Esophagus muscularis mucosa (tissue), 4 donors: ENCODE results near the gene ITGBL1. TPM values are rescaled to one million over a fixed set of nuclear protein-coding genes. Genes with fewer than 3 reads are reported as not detected.

Source experiments
- DNase-seq: peaks from one replicate; pipeline ENCODE4 v3.0.0-alpha.2; 2017; ENCODE audit errors: extremely low spot score
- H3K27ac ChIP-seq, 4 donors: fragments of 200-600 bp; sonication (generic); replicated peaks in 1 of 4; 1 replicate in 3 of 4; 2 replicates in 1 of 4; pipeline ENCODE4 v1.5.1; 2016 to 2019; ENCODE audit warnings: mild to moderate bottlenecking in 1 of 4
- H3K27me3 ChIP-seq, 4 donors: fragments of 200-600 bp; sonication (generic); one replicate each; pipeline versions ENCODE4 v1.5.1 to v1.6.0; 2016 to 2019
- H3K36me3 ChIP-seq, 4 donors: fragments of 200-600 bp; sonication (generic); one replicate each; pipeline ENCODE4 v1.5.1; 2016 to 2019
- H3K4me1 ChIP-seq, 4 donors: fragments of 200-600 bp; sonication (generic); one replicate each; pipeline ENCODE4 v1.5.1; 2016 to 2019
- H3K4me3 ChIP-seq, 4 donors: fragments of 200-600 bp; sonication (generic); 1 replicate in 2 of 4; 2 replicates in 2 of 4; pipeline ENCODE4 v1.5.1; 2016 to 2019; ENCODE audit warnings: mild to moderate bottlenecking in 4 of 4, moderate library complexity in 1 of 4
- H3K9me3 ChIP-seq, 4 donors: fragments of 200-600 bp; sonication (generic); 1 replicate in 3 of 4; 2 replicates in 1 of 4; pipeline ENCODE4 v1.5.1; 2016 to 2019
- EP300 ChIP-seq: sonication (generic); formaldehyde crosslinking; IDR thresholded peaks from one replicate; pipeline ENCODE4 v1.6.1; 2017; ENCODE audit warnings: antibody characterized with exemption
- POLR2A ChIP-seq: fragments of 450-650 bp; IDR thresholded peaks from one replicate; pipeline ENCODE4 v1.6.1; 2017; ENCODE audit warnings: antibody characterized with exemption, moderate library complexity, mild to moderate bottlenecking, low read depth
- POLR2AphosphoS5 ChIP-seq, 2 donors: sonication (generic); formaldehyde crosslinking; IDR thresholded peaks; one replicate each; pipeline ENCODE4 v1.6.1; 2017; ENCODE audit warnings: antibody characterized with exemption in 2 of 2
- WGBS: methylation state at CpG from one replicate; pipeline ENCODE4 v1.1.5; 2018; 5-methylcytosine and 5-hydroxymethylcytosine counted together
- intact Hi-C: fragments of 100-400 bp; cut with DNase I; formaldehyde crosslinking; loops from one replicate; pipeline ENCODE4 v1.15.1; 2023
- total RNA-seq, 4 donors: library from RNA; depleted of rRNA; stranded (reverse); fragments of >200 nt; gene quantifications; one replicate each; pipeline versions ENCODE4 v1.1.0 to v1.2.1, GENCODE V29; 2016
- TF ChIP-seq, protein P1 (sequence below), 3 experiments: fragments of 200-600 bp in 2 of 3; fragments of 450-650 bp in 1 of 3; sonication (generic) in 2 of 3; IDR thresholded peaks; one replicate each; pipeline ENCODE4 v1.5.1; 2017 to 2019; ENCODE audit warnings: antibody characterized with exemption in 3 of 3, mild to moderate bottlenecking in 2 of 3, moderate library complexity in 1 of 3

Gene ITGBL1
- total RNA-seq, 4 donors from 2014 or later, result 8.3 to 20.0 (median 13.8) TPM

DNA sequence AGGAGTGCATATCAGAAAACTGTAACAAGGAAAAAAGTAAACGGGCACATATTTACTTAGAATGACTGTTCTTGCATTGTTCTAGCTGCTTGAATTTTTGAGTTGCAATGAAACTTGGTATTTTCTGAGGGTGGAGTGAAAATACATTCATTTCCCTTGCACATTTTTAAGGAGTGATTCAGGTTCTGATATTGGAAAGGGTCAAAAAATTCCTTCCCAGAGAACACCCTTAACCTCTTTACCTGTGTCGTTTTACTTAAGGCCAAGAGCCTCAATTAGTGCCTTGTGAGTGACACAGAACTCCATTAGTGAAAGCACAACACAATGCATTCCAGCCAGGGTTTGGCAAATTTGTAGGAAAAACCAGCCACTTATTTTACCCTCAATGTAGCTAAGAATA lies 2.3 kb downstream of the ITGBL1 start:
- intact Hi-C loops, result no loop called here
- no peak overlapping the region for H3K4me3 ChIP-seq
- TF ChIP-seq EP300 (no peak), POLR2A (no peak), POLR2AphosphoS5 (IDR thresholded peaks at IDR 0.05) (no peak)
- TF ChIP-seq, protein P1, sequence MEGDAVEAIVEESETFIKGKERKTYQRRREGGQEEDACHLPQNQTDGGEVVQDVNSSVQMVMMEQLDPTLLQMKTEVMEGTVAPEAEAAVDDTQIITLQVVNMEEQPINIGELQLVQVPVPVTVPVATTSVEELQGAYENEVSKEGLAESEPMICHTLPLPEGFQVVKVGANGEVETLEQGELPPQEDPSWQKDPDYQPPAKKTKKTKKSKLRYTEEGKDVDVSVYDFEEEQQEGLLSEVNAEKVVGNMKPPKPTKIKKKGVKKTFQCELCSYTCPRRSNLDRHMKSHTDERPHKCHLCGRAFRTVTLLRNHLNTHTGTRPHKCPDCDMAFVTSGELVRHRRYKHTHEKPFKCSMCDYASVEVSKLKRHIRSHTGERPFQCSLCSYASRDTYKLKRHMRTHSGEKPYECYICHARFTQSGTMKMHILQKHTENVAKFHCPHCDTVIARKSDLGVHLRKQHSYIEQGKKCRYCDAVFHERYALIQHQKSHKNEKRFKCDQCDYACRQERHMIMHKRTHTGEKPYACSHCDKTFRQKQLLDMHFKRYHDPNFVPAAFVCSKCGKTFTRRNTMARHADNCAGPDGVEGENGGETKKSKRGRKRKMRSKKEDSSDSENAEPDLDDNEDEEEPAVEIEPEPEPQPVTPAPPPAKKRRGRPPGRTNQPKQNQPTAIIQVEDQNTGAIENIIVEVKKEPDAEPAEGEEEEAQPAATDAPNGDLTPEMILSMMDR (IDR thresholded peaks at IDR 0.05), result no peak
- WGBS, result 76% methylated on average over 2 of the region's 2 CpGs
- no peak for DNase-seq
- H3K27me3 ChIP-seq, result peaks cover 0 to 12% (median 0%) of the 10 kb centered on the region in 4 donors
- no peaks in the 10 kb centered on the region for H3K9me3 ChIP-seq
- H3K4me1 ChIP-seq, result peaks cover 0 to 19% (median 12%) of the 10 kb centered on the region in 4 donors
- no peak overlapping the region for H3K27ac ChIP-seq
- no peaks in the 10 kb centered on the region for H3K36me3 ChIP-seq

DNA sequence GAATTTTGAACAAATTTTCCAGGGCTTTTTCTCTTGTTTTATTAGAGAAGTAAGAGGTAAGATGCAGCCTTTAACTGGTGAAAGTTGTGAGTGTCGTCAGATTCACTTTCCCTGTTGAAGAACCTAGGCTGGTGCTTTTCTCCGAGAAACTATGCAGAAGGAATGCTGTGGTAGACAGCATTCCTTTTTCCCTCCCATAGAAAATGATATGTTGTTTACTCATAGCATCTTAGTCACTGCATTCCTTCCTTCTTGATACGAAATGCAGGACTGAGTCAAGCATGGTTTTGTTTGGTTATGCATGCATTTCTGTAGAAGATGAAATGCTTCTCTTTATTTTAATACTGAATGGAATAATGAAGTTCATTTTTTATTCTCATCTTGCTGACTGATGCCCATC lies 3.4 kb downstream of the ITGBL1 start:
- Histone ChIP-seq H3K36me3 (no peaks in the 10 kb centered on the region), H3K4me3 (no peak overlapping the region), H3K9me3 (no peaks in the 10 kb centered on the region), H3K27me3 (peaks cover 0 to 10% (median 0%) of the 10 kb centered on the region in 4 donors), H3K4me1 (peaks cover 0 to 19% (median 12%) of the 10 kb centered on the region in 4 donors), H3K27ac (no peak overlapping the region)
- TF ChIP-seq EP300 (no peak), POLR2A (no peak), POLR2AphosphoS5 (IDR thresholded peaks at IDR 0.05) (no peak)
- TF ChIP-seq, protein P1 (IDR thresholded peaks at IDR 0.05), result no peak
- 45% methylated on average over 3 of the region's 3 CpGs for WGBS
- intact Hi-C loops, result no loop called here
- DNase-seq, result no peak

DNA sequence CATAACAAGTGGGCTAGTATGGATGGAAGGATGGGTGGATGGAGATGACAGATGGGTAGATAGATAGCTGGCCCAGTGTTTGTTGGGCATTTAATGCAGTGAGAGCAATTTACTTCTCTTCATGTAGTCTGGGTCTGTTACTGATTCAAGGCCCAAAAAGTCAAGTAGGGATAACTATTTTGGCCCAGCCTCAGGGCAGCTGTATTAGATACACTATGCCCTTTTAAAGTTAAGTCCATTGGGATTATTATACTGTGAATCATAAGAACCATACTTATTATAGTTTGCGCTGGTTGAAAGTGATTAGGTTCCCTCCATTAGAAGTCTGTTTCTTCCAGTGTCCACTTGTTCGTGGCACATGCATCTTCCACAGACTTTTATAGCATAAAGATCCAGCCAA lies 4.7 kb downstream of the ITGBL1 start:
- TF ChIP-seq EP300 (no peak), POLR2AphosphoS5 (IDR thresholded peaks at IDR 0.05) (no peak), POLR2A (no peak)
- TF ChIP-seq, protein P1 (IDR thresholded peaks at IDR 0.05), result no peak
- intact Hi-C loops, result no loop called here
- Histone ChIP-seq H3K4me3 (no peak overlapping the region), H3K27me3 (peaks cover 0 to 7% (median 0%) of the 10 kb centered on the region in 4 donors), H3K27ac (no peak overlapping the region), H3K9me3 (no peaks in the 10 kb centered on the region), H3K4me1 (peaks cover 0 to 19% (median 12%) of the 10 kb centered on the region in 4 donors), H3K36me3 (no peaks in the 10 kb centered on the region)
- 83% methylated on average over 2 of the region's 2 CpGs for WGBS
- DNase-seq, result no peak

DNA sequence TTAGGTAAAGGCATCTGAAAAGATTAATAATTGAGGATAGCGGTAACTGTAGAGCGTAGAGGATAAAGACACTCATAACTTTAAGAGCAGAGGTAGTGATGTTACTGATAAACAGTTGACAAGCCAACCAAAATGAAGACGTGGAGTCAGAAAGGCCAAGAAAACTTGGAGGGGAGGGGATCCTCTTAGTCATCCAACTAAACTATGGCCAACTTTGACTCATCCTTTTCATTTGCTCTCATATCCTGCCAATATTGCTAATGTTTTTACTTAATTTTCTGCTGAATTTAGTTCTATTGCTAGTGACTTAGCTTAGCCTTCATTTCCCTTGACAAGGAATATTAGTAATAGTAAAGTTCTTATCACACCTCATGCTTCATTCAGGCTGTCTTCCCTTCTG lies 13.4 kb downstream of the ITGBL1 start:
- Histone ChIP-seq H3K36me3 (no peaks in the 10 kb centered on the region), H3K27me3 (no peaks in the 10 kb centered on the region), H3K4me3 (no peak overlapping the region), H3K4me1 (no peaks in the 10 kb centered on the region), H3K9me3 (no peaks in the 10 kb centered on the region), H3K27ac (no peak overlapping the region)
- 52% methylated on average over 3 of the region's 3 CpGs for WGBS
- intact Hi-C loops, result no loop called here
- no peak for TF ChIP-seq POLR2AphosphoS5 (IDR thresholded peaks at IDR 0.05)
- TF ChIP-seq POLR2A, result no peak
- no peak for TF ChIP-seq EP300
- TF ChIP-seq, protein P1 (IDR thresholded peaks at IDR 0.05), result no peak
- DNase-seq, result no peak

DNA sequence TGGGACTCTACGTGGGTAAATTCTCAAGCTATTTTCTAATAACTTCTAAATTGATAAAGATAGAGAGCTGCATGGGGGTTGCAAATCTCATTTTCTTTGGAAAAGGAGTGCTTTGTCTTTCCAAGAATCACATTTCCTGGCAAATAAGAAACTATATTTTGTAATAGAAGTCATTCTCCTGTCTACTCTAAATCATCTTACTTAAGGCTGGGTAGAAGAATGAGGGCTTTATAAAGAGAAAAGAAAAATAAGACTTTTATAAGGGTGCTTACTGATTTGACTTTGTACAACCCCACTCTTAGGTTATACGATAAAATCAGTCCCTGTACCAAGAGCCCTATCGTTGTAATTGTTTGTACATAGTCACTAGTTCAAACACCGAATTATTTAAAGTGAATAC lies 14.9 kb downstream of the ITGBL1 start:
- no peaks in the 10 kb centered on the region for H3K27me3 ChIP-seq
- 87% methylated on average over 4 of the region's 4 CpGs for WGBS
- H3K36me3 ChIP-seq, result no peaks in the 10 kb centered on the region
- H3K4me1 ChIP-seq, result no peaks in the 10 kb centered on the region
- TF ChIP-seq POLR2AphosphoS5 (IDR thresholded peaks at IDR 0.05) (no peak), POLR2A (no peak), EP300 (no peak)
- TF ChIP-seq, protein P1 (IDR thresholded peaks at IDR 0.05), result no peak
- H3K9me3 ChIP-seq, result no peaks in the 10 kb centered on the region
- no peak overlapping the region for H3K27ac ChIP-seq
- DNase-seq, result no peak
- H3K4me3 ChIP-seq, result no peak overlapping the region
- intact Hi-C loops, result no loop called here
